ENCODE measurements around the gene PCNA.

Gene PCNA

GRCh38 chr20:5150226-5151076, 30.7 kb upstream of the PCNA start:
- ChIA-PET CTCF (no interaction called here), POLR2A (no interaction called here)

GRCh38 chr20:5149892-5150225, 30.1 kb upstream of the PCNA start:
- ChIA-PET POLR2A (no interaction called here), CTCF (no interaction called here)
- no peak for TF ChIP-seq CTCF (IDR thresholded peaks at IDR 0.05; ENCODE audit: control extremely low read depth, extremely low read depth, low read depth, missing control alignments)
- DNase-seq (ENCODE audit: extremely low spot score), result no peak

More at GRCh38 chr20:5150226-5151076, 30.7 kb upstream of the PCNA start:
- DNase-seq (ENCODE audit: extremely low spot score), result no peak
- no peak for TF ChIP-seq CTCF (IDR thresholded peaks at IDR 0.05; ENCODE audit: control extremely low read depth, extremely low read depth, low read depth, missing control alignments)

- no peak for DNase-seq (ENCODE audit: extremely low spot score)
- no peak for TF ChIP-seq CTCF (IDR thresholded peaks at IDR 0.05; ENCODE audit: control extremely low read depth, extremely low read depth, low read depth, missing control alignments)
- ChIA-PET CTCF (no interaction called here), POLR2A (no interaction called here)
Measured at GRCh38 chr20:5148581-5148980, 28.8 kb upstream of the PCNA start.

GRCh38 chr20:5146871-5147592, 27.3 kb upstream of the PCNA start:
- ChIA-PET CTCF (interaction anchor here (0.9 to 4.1 kb wide), 11 partner anchors 8 to 76 kb away, joined by 3 to 23 read pairs (median 4); partner anchors contain the start of gene CDS2), POLR2A (interaction anchor here (0.6 to 0.8 kb wide), 2 partner anchors 21 to 45 kb away, joined by 3 to 4 read pairs; no protein-coding TSS in a partner anchor)
- TF ChIP-seq CTCF (IDR thresholded peaks at IDR 0.05; ENCODE audit: control extremely low read depth, extremely low read depth, low read depth, missing control alignments), result no peak
- DNase-seq (ENCODE audit: extremely low spot score), result no peak

- ChIA-PET POLR2A (no interaction called here), CTCF (interaction anchor here (1.1 to 4.1 kb wide), 8 partner anchors 9 to 59 kb away, joined by 3 to 23 read pairs (median 5); partner anchors contain the start of gene CDS2)
- no peak for TF ChIP-seq CTCF (IDR thresholded peaks at IDR 0.05; ENCODE audit: control extremely low read depth, extremely low read depth, low read depth, missing control alignments)
- no peak for DNase-seq (ENCODE audit: extremely low spot score)
Measured at GRCh38 chr20:5146099-5146668, 26.4 kb upstream of the PCNA start.

- no peak for DNase-seq (ENCODE audit: extremely low spot score)
- CTCF ChIA-PET, result interaction anchor here (0.9 to 4.1 kb wide), 8 partner anchors 10 to 60 kb away, joined by 3 to 23 read pairs (median 4); partner anchors contain the start of gene CDS2
- no peak for TF ChIP-seq CTCF (IDR thresholded peaks at IDR 0.05; ENCODE audit: control extremely low read depth, extremely low read depth, low read depth, missing control alignments)
- POLR2A ChIA-PET, result no interaction called here
Measured at GRCh38 chr20:5145365-5146098, 25.8 kb upstream of the PCNA start.
